OCI-LY1 (cell line): ENCODE measurements around the gene DEGS2.
"Not testable (repeated sequence)": the region's sequence is repeated elsewhere in the genome, so short reads cannot be mapped to it uniquely, and the experiment has no call there.

ENCODE experiments used
- H2AFZ ChIP-seq: fragments of 200-600 bp; sonication (generic), shearing (Covaris generic); 2 replicates; pipeline ENCODE4 v1.6.0; 2014; ENCODE audit warnings: antibody characterized with exemption, mild to moderate bottlenecking, low read length
- H3F3A ChIP-seq: fragments of 200-600 bp; sonication (generic), shearing (Covaris generic); 2 replicates; pipeline ENCODE4 v1.6.0; 2014; ENCODE audit warnings: mild to moderate bottlenecking, antibody characterized with exemption, low read length, moderate library complexity; ENCODE audit not compliant: insufficient read depth
- H3K27ac ChIP-seq: fragments of 200-600 bp; sonication (generic); 2 replicates; pipeline ENCODE4 v1.5.1; 2014; ENCODE audit warnings: low read length, mixed run types, mild to moderate bottlenecking, low read depth; ENCODE audit not compliant: poor library complexity, severe bottlenecking
- H3K27me3 ChIP-seq: fragments of 200-600 bp; sonication (generic); 2 replicates; pipeline ENCODE4 v1.6.0; 2014; ENCODE audit warnings: antibody characterized with exemption, mild to moderate bottlenecking, low read length, moderate library complexity; ENCODE audit not compliant: insufficient read depth
- H3K36me3 ChIP-seq: fragments of 200-600 bp; sonication (generic); 2 replicates; pipeline ENCODE4 v1.6.1; 2014; ENCODE audit warnings: mild to moderate bottlenecking, antibody characterized with exemption, low read length, moderate library complexity, mixed read lengths; ENCODE audit not compliant: insufficient read depth
- H3K4me1 ChIP-seq: fragments of 200-600 bp; sonication (generic); 2 replicates; pipeline ENCODE4 v1.5.1; 2014; ENCODE audit warnings: mild to moderate bottlenecking, low read length, moderate library complexity; ENCODE audit not compliant: insufficient read depth, severe bottlenecking
- H3K4me2 ChIP-seq: fragments of 200-600 bp; sonication (generic), shearing (Covaris generic); 2 replicates; pipeline ENCODE4 v1.6.1; 2014; ENCODE audit warnings: low read length
- H3K4me3 ChIP-seq: fragments of 200-600 bp; sonication (generic); 2 replicates; pipeline ENCODE4 v1.5.1; 2014; ENCODE audit warnings: low read length, low read depth, mild to moderate bottlenecking, mixed read lengths; ENCODE audit not compliant: poor library complexity, severe bottlenecking
- H3K79me2 ChIP-seq: fragments of 200-600 bp; shearing (Covaris generic); 2 replicates; pipeline ENCODE4 v1.6.1; 2016; ENCODE audit warnings: mixed run types, low read length, mixed read lengths; ENCODE audit not compliant: insufficient read depth
- H3K9ac ChIP-seq: fragments of 200-600 bp; sonication (generic), shearing (Covaris generic); 2 replicates; pipeline ENCODE4 v1.6.1; 2014; ENCODE audit warnings: mild to moderate bottlenecking, low read length, mixed read lengths
- H3K9me2 ChIP-seq: fragments of 200-600 bp; sonication (generic), shearing (Covaris generic); 2 replicates; pipeline ENCODE4 v1.6.1; 2014; ENCODE audit warnings: low read depth, mild to moderate bottlenecking, low read length, mixed read lengths
- H3K9me3 ChIP-seq: fragments of 200-600 bp; shearing (Covaris generic); 2 replicates; pipeline ENCODE4 v1.6.1; 2014; ENCODE audit warnings: low read length, mixed read lengths
- H4K20me1 ChIP-seq: fragments of 200-600 bp; sonication (generic), shearing (Covaris generic); 2 replicates; pipeline ENCODE4 v1.6.0; 2016; ENCODE audit warnings: mild to moderate bottlenecking, low read length; ENCODE audit not compliant: insufficient read depth
- EZH2 ChIP-seq: fragments of 200-600 bp; sonication (generic), shearing (Covaris generic); IDR thresholded peaks from 2 replicates; pipeline ENCODE4 v1.8.0; 2017; ENCODE audit warnings: borderline replicate concordance, mixed run types, mild to moderate bottlenecking, antibody characterized with exemption, low read length, moderate library complexity, mixed read lengths
- TF ChIP-seq, protein P1 (sequence below): fragments of 200-600 bp; sonication (generic), shearing (Covaris generic); IDR thresholded peaks from 2 replicates; pipeline ENCODE4 v1.5.1; 2017; ENCODE audit warnings: mild to moderate bottlenecking, antibody characterized with exemption, low read length, moderate library complexity, mixed read lengths

DEGS2 gene

GRCh38 chr14:100159094-100159864 is at the start of gene DEGS2:
Gene DEGS2 (minus strand): TSS chr14:100159645. CDS start chr14:100159587, 58 bp downstream.
- H3K27me3 ChIP-seq = no peaks in the 10 kb centered on the region; the same call in 1 of the 2 replicates
- peak within 1 kb of the TSS; percentile 69 for H3K4me3 ChIP-seq
- peak within 1 kb of the TSS; percentile 43; the same call in 1 of the 2 replicates for H3K9ac ChIP-seq
- H3K36me3 ChIP-seq = peaks cover 7% of the 10 kb centered on the region; the same call in 1 of the 2 replicates
- peaks cover 30% of the 10 kb centered on the region for H3K4me1 ChIP-seq
- no peaks in the 10 kb centered on the region; the same call in 1 of the 2 replicates for H3F3A ChIP-seq
- H3K9me2 ChIP-seq = no peaks in the 10 kb centered on the region
- H3K79me2 ChIP-seq = no peaks in the 10 kb centered on the region
- no peaks in the 10 kb centered on the region for H4K20me1 ChIP-seq
- TF ChIP-seq, protein P1, sequence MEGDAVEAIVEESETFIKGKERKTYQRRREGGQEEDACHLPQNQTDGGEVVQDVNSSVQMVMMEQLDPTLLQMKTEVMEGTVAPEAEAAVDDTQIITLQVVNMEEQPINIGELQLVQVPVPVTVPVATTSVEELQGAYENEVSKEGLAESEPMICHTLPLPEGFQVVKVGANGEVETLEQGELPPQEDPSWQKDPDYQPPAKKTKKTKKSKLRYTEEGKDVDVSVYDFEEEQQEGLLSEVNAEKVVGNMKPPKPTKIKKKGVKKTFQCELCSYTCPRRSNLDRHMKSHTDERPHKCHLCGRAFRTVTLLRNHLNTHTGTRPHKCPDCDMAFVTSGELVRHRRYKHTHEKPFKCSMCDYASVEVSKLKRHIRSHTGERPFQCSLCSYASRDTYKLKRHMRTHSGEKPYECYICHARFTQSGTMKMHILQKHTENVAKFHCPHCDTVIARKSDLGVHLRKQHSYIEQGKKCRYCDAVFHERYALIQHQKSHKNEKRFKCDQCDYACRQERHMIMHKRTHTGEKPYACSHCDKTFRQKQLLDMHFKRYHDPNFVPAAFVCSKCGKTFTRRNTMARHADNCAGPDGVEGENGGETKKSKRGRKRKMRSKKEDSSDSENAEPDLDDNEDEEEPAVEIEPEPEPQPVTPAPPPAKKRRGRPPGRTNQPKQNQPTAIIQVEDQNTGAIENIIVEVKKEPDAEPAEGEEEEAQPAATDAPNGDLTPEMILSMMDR = no peak
- no peak for TF ChIP-seq EZH2
- peak within 1 kb of the TSS; percentile 96 for H3K4me2 ChIP-seq
- no peak within 1 kb of the TSS for H3K27ac ChIP-seq
- H3K9me3 ChIP-seq = peaks cover 6% of the 10 kb centered on the region; the same call in 1 of the 2 replicates
- H2AFZ ChIP-seq = no peak within 1 kb of the TSS

DNA sequence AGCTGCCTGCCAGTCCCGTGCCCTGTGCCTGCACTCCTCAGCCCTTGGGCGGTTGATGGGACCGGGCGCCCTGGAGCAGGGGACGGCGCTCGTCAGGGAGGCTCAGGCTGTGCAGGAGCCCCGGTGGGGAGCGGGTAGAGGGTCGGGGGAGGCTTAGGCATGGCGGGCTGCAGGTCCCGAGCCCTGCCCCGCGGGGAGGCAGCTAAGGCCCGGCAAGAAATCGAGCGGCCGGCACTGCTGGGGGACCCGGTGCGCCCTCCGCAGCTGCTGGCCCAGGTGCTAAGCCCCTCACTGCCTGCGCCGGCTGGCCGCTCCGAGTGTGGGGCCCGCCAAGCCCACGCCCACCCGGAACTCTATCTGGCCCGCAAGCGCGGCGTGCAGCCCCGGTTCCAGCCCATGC is 48.7 kb upstream of the DEGS2 start:
- not testable (repeated sequence) for H3K9ac ChIP-seq, H3F3A ChIP-seq, H3K27ac ChIP-seq

DNA sequence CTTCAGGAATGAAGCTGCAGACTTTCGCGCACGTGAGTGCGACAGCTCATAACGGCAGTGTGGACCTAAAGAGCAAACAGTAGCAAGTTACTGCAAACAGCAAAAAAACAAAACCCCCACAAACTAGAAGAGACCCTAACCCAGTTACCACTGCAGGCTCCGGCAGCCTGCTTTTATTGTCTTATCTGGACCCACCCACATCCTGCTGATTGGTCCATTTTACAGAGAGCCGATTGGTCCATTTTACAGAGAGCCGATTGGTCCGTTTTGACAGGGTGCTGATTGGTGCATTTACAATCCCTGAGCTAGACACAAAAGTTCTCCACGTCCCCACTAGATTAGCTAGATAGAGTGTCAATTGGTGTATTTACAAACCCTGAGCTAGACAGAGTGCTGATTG is 48.1 kb upstream of the DEGS2 start:
- not testable (repeated sequence) for H4K20me1 ChIP-seq, H3K79me2 ChIP-seq, H3K27ac ChIP-seq, H3F3A ChIP-seq, H2AFZ ChIP-seq, H3K9ac ChIP-seq, H3K36me3 ChIP-seq, H3K4me1 ChIP-seq, H3K4me3 ChIP-seq, H3K9me3 ChIP-seq, H3K9me2 ChIP-seq, H3K27me3 ChIP-seq, H3K4me2 ChIP-seq

More for the DNA sequence above, 48.7 kb upstream of the DEGS2 start:
- not testable (repeated sequence) for H3K79me2 ChIP-seq, H3K4me2 ChIP-seq, H4K20me1 ChIP-seq, H2AFZ ChIP-seq, H3K4me1 ChIP-seq, H3K36me3 ChIP-seq, H3K27me3 ChIP-seq, H3K4me3 ChIP-seq, H3K9me3 ChIP-seq, H3K9me2 ChIP-seq

DNA sequence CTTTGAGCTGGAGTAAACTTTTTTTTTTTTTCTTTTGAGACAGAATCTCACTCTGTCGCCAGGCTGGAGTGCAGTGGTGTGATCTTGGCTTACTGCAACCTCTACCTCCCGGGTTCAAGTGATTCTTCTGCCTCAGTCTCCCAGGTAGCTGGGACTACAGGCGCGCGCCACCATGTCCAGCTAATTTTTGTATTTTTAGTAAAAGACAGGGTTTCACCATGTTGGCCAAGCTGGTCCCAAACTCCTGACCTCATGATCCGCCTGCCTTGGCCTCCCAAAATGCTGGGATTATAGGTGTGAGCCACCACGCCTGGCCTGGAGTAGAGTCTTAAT is 45.4 kb upstream of the DEGS2 start:
- not testable (repeated sequence) for H3K9me3 ChIP-seq, H3K9ac ChIP-seq, H3K36me3 ChIP-seq, H3K27ac ChIP-seq, H3K4me3 ChIP-seq, H3K9me2 ChIP-seq, H4K20me1 ChIP-seq, H3K4me1 ChIP-seq, H3K27me3 ChIP-seq, H3F3A ChIP-seq, H3K4me2 ChIP-seq, H3K79me2 ChIP-seq, H2AFZ ChIP-seq
